Left lung (tissue), 10 donors: ENCODE data around the gene GNAS-AS1. TPM values are rescaled to one million over a fixed set of nuclear protein-coding genes. Genes with fewer than 3 reads are reported as not detected.

Experiments used
- ATAC-seq: fragments of 200-7000 bp; cut with Tn5 transposase; one replicate; pipeline ENCODE4 v1.9.1; 2020; ENCODE audit warnings: moderate library complexity
- DNase-seq, 4 donors: peaks; one replicate each; pipeline ENCODE4 v3.0.0-alpha.2; 2013 to 2020
- H3K27ac ChIP-seq, 2 donors: fragments of 200-600 bp; sonication (generic) in 1 of 2; one replicate each; pipeline versions ENCODE4 v1.5.0 to v1.8.0; 2020 to 2021
- H3K27me3 ChIP-seq, 2 donors: fragments of 200-600 bp; sonication (generic) in 1 of 2; one replicate each; pipeline versions ENCODE4 v1.5.0 to v1.8.0; 2020 to 2021
- H3K36me3 ChIP-seq, 2 donors: fragments of 200-600 bp; sonication (generic) in 1 of 2; one replicate each; pipeline versions ENCODE4 v1.5.0 to v1.8.0; 2020 to 2021
- H3K4me1 ChIP-seq, 2 donors: fragments of 200-600 bp; one replicate each; pipeline ENCODE4 v1.8.0; 2021
- H3K4me3 ChIP-seq, 2 donors: fragments of 200-600 bp; sonication (generic) in 1 of 2; one replicate each; pipeline versions ENCODE4 v1.5.0 to v1.8.0; 2020 to 2021; ENCODE audit warnings: mild to moderate bottlenecking in 1 of 2
- H3K9me3 ChIP-seq, 2 donors: fragments of 200-600 bp; sonication (generic) in 1 of 2; one replicate each; pipeline versions ENCODE4 v1.5.0 to v1.8.0; 2020 to 2021
- intact Hi-C, 2 donors: fragments of 100-400 bp; cut with DNase I; formaldehyde crosslinking; loops; one replicate each; pipeline versions ENCODE4 v1.11.2 to v1.14.2; 2022
- polyA plus RNA-seq, 6 donors: library from polyadenylated mRNA; unstranded; fragments of 120-200 nt; gene quantifications; one replicate each; pipeline ENCODE4 v1.2.1, GENCODE V29; 2013; ENCODE audit not compliant: insufficient read length in 6 of 6
- total RNA-seq, 2 donors: library from RNA; stranded (reverse); fragmentation: NEBNext Ultra II Directional; extraction: Animal tissue kit (Norgen Biotek cat#: 25700); gene quantifications; one replicate each; pipeline ENCODE4 v1.2.1, GENCODE V29; 2021
- TF ChIP-seq, protein P1 (sequence below), 2 donors: fragments of 200-600 bp; sonication (generic) in 1 of 2; IDR thresholded peaks; one replicate each; pipeline versions ENCODE4 v1.5.0 to v1.8.0; 2021; ENCODE audit warnings: antibody characterized with exemption in 2 of 2
- donor health status: DM: no; HTN: yes; CAD: no.
- donor health status: DM: no; HTN: no; CAD: no.

The GNAS-AS1 gene
- total and polyA plus RNA-seq, 8 donors, result 0.15 to 1.5 (median 1.1) TPM

DNA sequence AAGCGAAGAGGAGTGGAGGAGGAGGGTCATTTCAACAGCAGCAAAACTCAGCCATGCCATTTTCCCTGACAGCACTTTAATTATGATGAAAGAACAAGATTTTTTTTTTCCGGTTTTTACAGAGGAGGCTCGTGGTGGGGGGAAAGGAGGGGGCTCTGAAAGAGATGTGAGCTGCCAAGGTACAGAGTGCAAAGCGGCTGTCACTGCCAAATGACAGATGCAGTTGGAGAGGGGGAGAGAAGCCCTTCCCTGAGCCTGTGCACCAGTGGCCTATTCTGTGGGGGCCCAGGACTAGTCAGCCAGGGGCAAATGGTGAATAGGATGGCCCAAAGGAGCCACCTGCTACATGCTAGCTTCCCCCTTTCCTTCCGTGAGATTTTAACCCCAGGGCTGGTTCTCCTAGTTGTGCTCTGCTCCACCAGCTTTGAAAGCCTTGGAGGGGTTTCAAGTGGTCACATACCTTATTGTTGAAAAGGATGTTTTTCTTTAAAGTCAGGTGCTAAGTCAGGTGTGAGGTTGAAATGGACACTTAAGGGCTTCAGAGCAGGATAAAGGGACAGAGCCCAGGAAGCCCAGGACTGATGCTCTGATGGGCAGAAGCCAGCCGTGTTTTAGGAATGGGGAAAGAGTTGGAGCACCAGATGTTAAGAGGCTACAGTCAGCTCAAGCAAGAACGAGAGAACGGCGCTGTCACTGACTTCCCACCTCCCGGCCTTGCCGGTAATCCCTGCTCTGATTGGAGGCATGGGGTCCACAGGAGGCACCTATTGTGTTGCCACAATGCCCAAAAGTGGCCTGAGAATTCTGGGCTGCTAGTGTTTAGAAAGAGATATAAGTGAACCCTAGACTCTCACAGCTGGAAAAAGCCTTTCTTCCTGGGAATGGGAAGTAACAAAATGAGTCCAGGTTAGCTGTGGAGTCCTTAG is 26.6 kb upstream of the GNAS-AS1 start:
- intact Hi-C loops, result no loop called here
- H3K4me1 ChIP-seq, result no peaks in the 10 kb centered on the region
- H3K27ac ChIP-seq, result no peak overlapping the region

DNA sequence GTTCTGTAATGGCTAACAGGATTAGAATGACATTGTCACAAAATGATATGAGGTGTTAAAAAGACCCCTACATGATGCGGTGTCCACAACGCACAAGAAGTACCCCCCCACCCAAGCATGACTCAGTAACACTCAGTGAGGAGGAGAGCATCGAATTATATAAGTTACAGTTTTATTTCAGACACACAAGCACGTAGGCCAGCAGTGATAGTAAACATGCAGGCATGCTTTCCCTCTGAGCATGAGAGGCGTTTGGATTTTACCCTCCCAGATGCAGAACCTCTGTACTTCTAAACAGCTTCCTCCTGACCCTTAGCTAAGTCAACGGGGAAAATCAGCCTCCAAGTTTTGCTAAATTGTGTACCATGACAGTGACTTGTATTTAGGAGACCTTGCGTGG is 25.7 kb upstream of the GNAS-AS1 start:
- H3K36me3 ChIP-seq, result no peaks in the 10 kb centered on the region
- H3K27ac ChIP-seq, result no peak overlapping the region
- intact Hi-C loops, result no loop called here
- H3K4me1 ChIP-seq, result no peaks in the 10 kb centered on the region
- ATAC-seq (no peak), DNase-seq (no peak)
- no peaks in the 10 kb centered on the region for H3K27me3 ChIP-seq
- H3K9me3 ChIP-seq, result no peaks in the 10 kb centered on the region
- TF ChIP-seq, protein P1, sequence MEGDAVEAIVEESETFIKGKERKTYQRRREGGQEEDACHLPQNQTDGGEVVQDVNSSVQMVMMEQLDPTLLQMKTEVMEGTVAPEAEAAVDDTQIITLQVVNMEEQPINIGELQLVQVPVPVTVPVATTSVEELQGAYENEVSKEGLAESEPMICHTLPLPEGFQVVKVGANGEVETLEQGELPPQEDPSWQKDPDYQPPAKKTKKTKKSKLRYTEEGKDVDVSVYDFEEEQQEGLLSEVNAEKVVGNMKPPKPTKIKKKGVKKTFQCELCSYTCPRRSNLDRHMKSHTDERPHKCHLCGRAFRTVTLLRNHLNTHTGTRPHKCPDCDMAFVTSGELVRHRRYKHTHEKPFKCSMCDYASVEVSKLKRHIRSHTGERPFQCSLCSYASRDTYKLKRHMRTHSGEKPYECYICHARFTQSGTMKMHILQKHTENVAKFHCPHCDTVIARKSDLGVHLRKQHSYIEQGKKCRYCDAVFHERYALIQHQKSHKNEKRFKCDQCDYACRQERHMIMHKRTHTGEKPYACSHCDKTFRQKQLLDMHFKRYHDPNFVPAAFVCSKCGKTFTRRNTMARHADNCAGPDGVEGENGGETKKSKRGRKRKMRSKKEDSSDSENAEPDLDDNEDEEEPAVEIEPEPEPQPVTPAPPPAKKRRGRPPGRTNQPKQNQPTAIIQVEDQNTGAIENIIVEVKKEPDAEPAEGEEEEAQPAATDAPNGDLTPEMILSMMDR (IDR thresholded peaks at IDR 0.05), result no peak
- H3K4me3 ChIP-seq, result no peak overlapping the region

More for the DNA sequence above, 26.6 kb upstream of the GNAS-AS1 start:
- no peak overlapping the region for H3K4me3 ChIP-seq
- TF ChIP-seq, protein P1 (IDR thresholded peaks at IDR 0.05), result no peak
- no peaks in the 10 kb centered on the region for H3K9me3 ChIP-seq
- DNase-seq (no peak), ATAC-seq (no peak)
- no peaks in the 10 kb centered on the region for H3K36me3 ChIP-seq
- no peaks in the 10 kb centered on the region for H3K27me3 ChIP-seq

DNA sequence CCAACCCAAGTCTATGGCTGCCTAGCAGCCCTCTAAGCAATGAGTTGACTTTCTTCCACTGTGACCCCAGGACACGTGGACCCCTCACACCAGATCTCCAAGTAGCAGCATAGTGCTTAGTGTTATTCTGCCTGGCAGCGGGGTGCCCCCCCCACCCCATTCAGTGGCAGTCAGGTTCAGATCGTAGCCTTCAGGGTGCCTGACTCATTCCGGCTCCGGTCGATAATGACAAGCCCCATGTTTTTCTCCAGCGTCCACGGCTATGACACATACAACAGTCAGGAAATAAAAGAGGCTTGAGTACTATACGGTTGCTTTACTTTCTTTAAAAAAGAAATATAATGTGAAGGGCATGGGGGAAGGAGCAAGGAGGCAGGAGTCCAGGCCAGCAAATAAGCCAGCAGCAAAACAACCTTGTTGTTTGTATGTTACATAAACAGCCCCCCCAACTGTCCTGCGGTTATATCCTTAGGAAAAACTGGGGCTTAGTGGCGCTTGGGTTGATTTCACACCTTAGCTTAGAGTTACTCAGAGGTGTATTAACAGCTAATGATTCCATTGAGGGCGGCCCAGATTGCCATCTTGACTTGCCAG is 24.9 kb upstream of the GNAS-AS1 start:
- TF ChIP-seq, protein P1 (IDR thresholded peaks at IDR 0.05), result no peak
- Histone ChIP-seq H3K27ac (no peak overlapping the region), H3K27me3 (no peaks in the 10 kb centered on the region), H3K36me3 (no peaks in the 10 kb centered on the region), H3K4me3 (no peak overlapping the region), H3K9me3 (no peaks in the 10 kb centered on the region), H3K4me1 (no peaks in the 10 kb centered on the region)
- no peak for ATAC-seq
- intact Hi-C loops, result no loop called here
- no peak for DNase-seq

DNA sequence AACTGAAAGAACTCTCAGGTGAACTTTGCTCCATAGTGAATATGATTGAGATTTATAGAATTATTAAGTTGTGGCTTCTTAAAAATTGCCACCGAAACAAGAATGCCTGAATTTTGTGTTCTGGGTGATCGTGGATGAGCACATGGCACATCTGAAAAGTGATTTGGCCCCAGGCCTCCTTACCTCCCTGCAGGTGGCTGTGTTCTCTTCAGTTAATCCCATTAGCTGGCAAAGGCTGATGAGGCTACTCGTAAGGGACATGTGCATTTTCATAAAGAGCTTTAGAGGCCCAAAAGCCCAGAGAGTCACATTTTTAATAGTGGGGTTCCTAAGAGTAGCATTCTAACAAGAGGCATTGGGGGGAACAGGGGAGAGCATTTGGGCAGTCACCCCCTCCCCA is 24.4 kb upstream of the GNAS-AS1 start:
- Histone ChIP-seq H3K36me3 (no peaks in the 10 kb centered on the region), H3K9me3 (no peaks in the 10 kb centered on the region), H3K27ac (no peak overlapping the region), H3K27me3 (no peaks in the 10 kb centered on the region), H3K4me3 (no peak overlapping the region), H3K4me1 (no peaks in the 10 kb centered on the region)
- TF ChIP-seq, protein P1 (IDR thresholded peaks at IDR 0.05), result no peak
- intact Hi-C loops, result no loop called here
- no peak for ATAC-seq
- no peak for DNase-seq

DNA sequence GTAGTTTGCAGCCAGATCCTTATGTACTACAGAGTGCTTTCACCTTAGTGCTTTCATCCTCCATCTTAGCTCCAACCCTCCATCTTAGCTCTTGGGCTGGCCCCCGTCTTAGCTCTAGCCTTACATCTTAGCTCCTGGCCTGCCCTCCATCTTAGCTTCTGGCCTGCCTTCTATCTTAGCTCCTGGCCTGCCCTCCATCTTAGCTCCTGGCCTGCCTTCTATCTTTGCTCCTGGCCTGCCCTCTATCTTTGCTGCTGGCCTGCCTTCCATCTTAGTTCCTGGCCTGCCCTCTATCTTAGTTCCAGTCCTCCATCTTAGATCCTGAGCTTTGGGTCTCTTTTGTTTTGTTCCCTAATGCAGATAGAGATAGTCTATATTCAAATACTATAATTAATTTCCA is 23.8 kb upstream of the GNAS-AS1 start:
- intact Hi-C loops, result no loop called here
- no peaks in the 10 kb centered on the region for H3K9me3 ChIP-seq
- ATAC-seq (no peak), DNase-seq (no peak)
- H3K4me1 ChIP-seq, result no peaks in the 10 kb centered on the region
- no peak overlapping the region for H3K27ac ChIP-seq
- TF ChIP-seq, protein P1 (IDR thresholded peaks at IDR 0.05), result no peak
- H3K27me3 ChIP-seq, result no peaks in the 10 kb centered on the region
- no peaks in the 10 kb centered on the region for H3K36me3 ChIP-seq
- no peak overlapping the region for H3K4me3 ChIP-seq
